ENCODE data around the gene EMP1. TPM values are rescaled to one million over a fixed set of nuclear protein-coding genes. Genes with fewer than 3 reads are reported as not detected.

EMP1 gene
- total and polyA plus RNA-seq, 2 donors (not counting 1 experiment from before 2014, with no cell fraction given) = 53.5 to 437 TPM

DNA sequence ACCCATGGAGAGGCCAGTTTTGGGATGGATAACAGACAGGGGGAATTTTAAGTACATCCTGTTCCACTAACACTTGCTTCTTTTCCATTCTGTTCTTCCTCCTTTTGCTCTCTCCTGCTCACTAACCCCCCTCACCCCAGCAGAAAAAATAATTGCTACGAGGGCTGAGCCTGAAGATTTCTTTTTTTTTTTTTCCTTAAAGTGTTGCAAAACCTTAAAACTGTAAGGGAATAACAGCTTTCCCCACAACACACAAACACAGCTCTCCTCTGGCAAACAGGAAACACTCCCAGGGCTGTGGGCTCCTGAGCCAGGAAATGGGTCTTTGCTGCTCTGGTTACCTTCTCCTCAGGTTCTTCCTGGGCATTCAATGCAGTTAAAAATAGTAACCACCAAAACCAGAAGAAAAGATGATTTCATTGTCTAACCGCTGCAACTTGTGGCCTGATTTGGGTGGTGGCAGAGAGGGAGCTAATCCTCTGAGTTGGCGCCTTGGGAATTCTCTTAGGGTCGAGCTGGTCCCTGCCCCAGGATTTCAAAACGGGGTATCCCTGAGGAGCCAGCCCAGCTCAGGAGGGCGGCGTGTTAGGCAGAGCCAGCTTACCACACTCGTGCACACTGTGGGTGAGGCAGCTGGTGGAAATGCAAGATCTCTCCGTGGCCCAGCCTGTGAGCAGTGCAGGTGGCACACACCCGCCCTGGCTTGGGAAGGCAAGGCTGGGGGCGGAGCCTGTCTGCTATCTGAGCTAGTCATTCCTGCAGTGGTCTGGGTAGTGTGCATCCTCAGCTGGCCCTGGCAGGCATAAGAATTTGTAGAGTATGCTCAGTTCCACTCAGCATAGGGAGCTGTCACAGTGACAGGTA is 17.1 kb upstream of the EMP1 start:
- Histone ChIP-seq H4K20me1 (ENCODE audit: control insufficient read depth, extremely low read depth, insufficient read depth, low read length) (no peaks in the 10 kb centered on the region), H3K79me2 (ENCODE audit: control insufficient read depth, insufficient read depth, low read length) (no peaks in the 10 kb centered on the region), H3K36me3 (ENCODE audit: control insufficient read depth, insufficient read depth, low read length) (no peaks in the 10 kb centered on the region), H3K27me3 (ENCODE audit: control insufficient read depth, insufficient read depth, low read length) (no peaks in the 10 kb centered on the region), H3K4me3 (replicated peaks in 1 of 4; ENCODE audit: control extremely low read depth in 1 of 4, insufficient read depth in 1 of 4, low read depth in 3 of 4, low read length in 4 of 4) (no peak overlapping the region), H3K27ac (ENCODE audit: insufficient read depth, low read length) (no peak overlapping the region), H2AFZ (ENCODE audit: low read length) (no peak overlapping the region), H3K9ac (ENCODE audit: insufficient read depth, low read length) (no peak overlapping the region), H3K9me3 (ENCODE audit: control insufficient read depth, insufficient read depth, low read depth, low read length) (no peaks in the 10 kb centered on the region), H3K4me1 (ENCODE audit: control insufficient read depth, extremely low read depth, insufficient read depth, low read length) (peaks cover 12% of the 10 kb centered on the region), H3K4me2 (ENCODE audit: extremely low read depth, insufficient read depth, low read length) (no peak overlapping the region)
- peak; percentile 48 to 66 for DNase-seq (ENCODE audit: low read depth in 2 of 2)
- TF ChIP-seq, protein P1, sequence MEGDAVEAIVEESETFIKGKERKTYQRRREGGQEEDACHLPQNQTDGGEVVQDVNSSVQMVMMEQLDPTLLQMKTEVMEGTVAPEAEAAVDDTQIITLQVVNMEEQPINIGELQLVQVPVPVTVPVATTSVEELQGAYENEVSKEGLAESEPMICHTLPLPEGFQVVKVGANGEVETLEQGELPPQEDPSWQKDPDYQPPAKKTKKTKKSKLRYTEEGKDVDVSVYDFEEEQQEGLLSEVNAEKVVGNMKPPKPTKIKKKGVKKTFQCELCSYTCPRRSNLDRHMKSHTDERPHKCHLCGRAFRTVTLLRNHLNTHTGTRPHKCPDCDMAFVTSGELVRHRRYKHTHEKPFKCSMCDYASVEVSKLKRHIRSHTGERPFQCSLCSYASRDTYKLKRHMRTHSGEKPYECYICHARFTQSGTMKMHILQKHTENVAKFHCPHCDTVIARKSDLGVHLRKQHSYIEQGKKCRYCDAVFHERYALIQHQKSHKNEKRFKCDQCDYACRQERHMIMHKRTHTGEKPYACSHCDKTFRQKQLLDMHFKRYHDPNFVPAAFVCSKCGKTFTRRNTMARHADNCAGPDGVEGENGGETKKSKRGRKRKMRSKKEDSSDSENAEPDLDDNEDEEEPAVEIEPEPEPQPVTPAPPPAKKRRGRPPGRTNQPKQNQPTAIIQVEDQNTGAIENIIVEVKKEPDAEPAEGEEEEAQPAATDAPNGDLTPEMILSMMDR (conservative IDR thresholded peaks at IDR 0.05 in 1 of 2, IDR thresholded peaks at IDR 0.05 in 1 of 2; ENCODE audit: low read depth in 1 of 2, low read length in 2 of 2) = no peak
- TF ChIP-seq EZH2 (IDR thresholded peaks at IDR 0.05; ENCODE audit: low read length, missing control alignments) = no peak

DNA sequence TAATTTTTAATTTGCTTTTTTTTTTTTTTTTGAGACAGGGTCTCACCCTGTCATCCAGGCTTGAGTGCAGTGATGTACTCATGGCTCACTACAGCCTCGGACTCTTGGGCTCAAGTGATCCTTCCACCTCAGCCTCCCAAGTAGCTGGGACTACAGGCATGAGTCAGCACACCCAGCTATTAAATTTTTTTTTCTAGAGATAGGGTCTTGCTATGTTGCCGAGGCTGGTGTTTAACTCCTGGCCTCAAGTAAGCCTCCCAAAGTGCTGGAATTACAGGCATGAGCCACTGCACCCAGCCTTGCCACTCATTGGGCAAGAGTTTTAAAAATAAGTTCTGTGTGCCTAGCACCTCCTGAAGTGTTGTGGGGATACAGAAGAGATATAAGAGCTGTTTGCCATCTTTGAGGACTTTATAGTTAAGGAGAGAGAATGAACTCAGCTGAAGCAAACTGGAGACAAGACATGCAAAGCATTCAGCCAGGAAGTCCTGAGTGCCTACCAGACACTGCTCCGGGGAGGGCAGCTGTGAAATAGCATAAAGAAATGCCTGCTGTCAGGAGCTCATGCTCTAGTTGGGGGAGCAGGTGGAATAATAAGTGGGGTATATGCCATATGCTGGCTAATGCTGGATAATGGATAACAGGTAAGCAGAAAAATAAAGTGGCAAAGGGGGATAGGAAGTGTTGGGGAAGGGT is 15.0 kb upstream of the EMP1 start:
- no peaks in the 10 kb centered on the region for H3K9me3 ChIP-seq (ENCODE audit: control insufficient read depth, insufficient read depth, low read depth, low read length)
- no peak overlapping the region for H2AFZ ChIP-seq (ENCODE audit: low read length)
- no peaks in the 10 kb centered on the region for H3K27me3 ChIP-seq (ENCODE audit: control insufficient read depth, insufficient read depth, low read length)
- no peak overlapping the region for H3K4me2 ChIP-seq (ENCODE audit: extremely low read depth, insufficient read depth, low read length)
- H3K4me1 ChIP-seq (ENCODE audit: control insufficient read depth, extremely low read depth, insufficient read depth, low read length) = peaks cover 9% of the 10 kb centered on the region
- no peak overlapping the region for H3K4me3 ChIP-seq (replicated peaks in 1 of 4; ENCODE audit: control extremely low read depth in 1 of 4, insufficient read depth in 1 of 4, low read depth in 3 of 4, low read length in 4 of 4)
- TF ChIP-seq EZH2 (IDR thresholded peaks at IDR 0.05; ENCODE audit: low read length, missing control alignments) = no peak
- TF ChIP-seq, protein P1 (conservative IDR thresholded peaks at IDR 0.05 in 1 of 2, IDR thresholded peaks at IDR 0.05 in 1 of 2; ENCODE audit: low read depth in 1 of 2, low read length in 2 of 2) = no peak
- H3K27ac ChIP-seq (ENCODE audit: insufficient read depth, low read length) = no peak overlapping the region
- H4K20me1 ChIP-seq (ENCODE audit: control insufficient read depth, extremely low read depth, insufficient read depth, low read length) = no peaks in the 10 kb centered on the region
- H3K36me3 ChIP-seq (ENCODE audit: control insufficient read depth, insufficient read depth, low read length) = no peaks in the 10 kb centered on the region
- H3K79me2 ChIP-seq (ENCODE audit: control insufficient read depth, insufficient read depth, low read length) = no peaks in the 10 kb centered on the region
- no peak overlapping the region for H3K9ac ChIP-seq (ENCODE audit: insufficient read depth, low read length)
- no peak for DNase-seq (ENCODE audit: low read depth in 2 of 2)

- H3K79me2 ChIP-seq (ENCODE audit: control insufficient read depth, insufficient read depth, low read length) = no peaks in the 10 kb centered on the region
- no peak overlapping the region for H3K4me3 ChIP-seq (replicated peaks in 1 of 4; ENCODE audit: control extremely low read depth in 1 of 4, insufficient read depth in 1 of 4, low read depth in 3 of 4, low read length in 4 of 4)
- no peak overlapping the region for H3K9ac ChIP-seq (ENCODE audit: insufficient read depth, low read length)
- DNase-seq (ENCODE audit: low read depth in 2 of 2) = no peak
- no peaks in the 10 kb centered on the region for H4K20me1 ChIP-seq (ENCODE audit: control insufficient read depth, extremely low read depth, insufficient read depth, low read length)
- H3K27ac ChIP-seq (ENCODE audit: insufficient read depth, low read length) = no peak overlapping the region
- H3K9me3 ChIP-seq (ENCODE audit: control insufficient read depth, insufficient read depth, low read depth, low read length) = no peaks in the 10 kb centered on the region
- H3K4me1 ChIP-seq (ENCODE audit: control insufficient read depth, extremely low read depth, insufficient read depth, low read length) = peaks cover 16% of the 10 kb centered on the region
- no peak overlapping the region for H2AFZ ChIP-seq (ENCODE audit: low read length)
- no peak overlapping the region for H3K4me2 ChIP-seq (ENCODE audit: extremely low read depth, insufficient read depth, low read length)
- no peaks in the 10 kb centered on the region for H3K27me3 ChIP-seq (ENCODE audit: control insufficient read depth, insufficient read depth, low read length)
- no peaks in the 10 kb centered on the region for H3K36me3 ChIP-seq (ENCODE audit: control insufficient read depth, insufficient read depth, low read length)
- TF ChIP-seq EZH2 (IDR thresholded peaks at IDR 0.05; ENCODE audit: low read length, missing control alignments) = no peak
- TF ChIP-seq, protein P1 (conservative IDR thresholded peaks at IDR 0.05 in 1 of 2, IDR thresholded peaks at IDR 0.05 in 1 of 2; ENCODE audit: low read depth in 1 of 2, low read length in 2 of 2) = no peak
Observed at GRCh38 chr12:13182881-13183280, 13.6 kb upstream of the EMP1 start.
